ENCODE results near the gene MICALL2. TPM values are rescaled to one million over a fixed set of nuclear protein-coding genes. Genes with fewer than 3 reads are reported as not detected.

The MICALL2 gene
- total and polyA plus RNA-seq, 4 donors = 2.9 to 16.3 (median 7.6) TPM

DNA sequence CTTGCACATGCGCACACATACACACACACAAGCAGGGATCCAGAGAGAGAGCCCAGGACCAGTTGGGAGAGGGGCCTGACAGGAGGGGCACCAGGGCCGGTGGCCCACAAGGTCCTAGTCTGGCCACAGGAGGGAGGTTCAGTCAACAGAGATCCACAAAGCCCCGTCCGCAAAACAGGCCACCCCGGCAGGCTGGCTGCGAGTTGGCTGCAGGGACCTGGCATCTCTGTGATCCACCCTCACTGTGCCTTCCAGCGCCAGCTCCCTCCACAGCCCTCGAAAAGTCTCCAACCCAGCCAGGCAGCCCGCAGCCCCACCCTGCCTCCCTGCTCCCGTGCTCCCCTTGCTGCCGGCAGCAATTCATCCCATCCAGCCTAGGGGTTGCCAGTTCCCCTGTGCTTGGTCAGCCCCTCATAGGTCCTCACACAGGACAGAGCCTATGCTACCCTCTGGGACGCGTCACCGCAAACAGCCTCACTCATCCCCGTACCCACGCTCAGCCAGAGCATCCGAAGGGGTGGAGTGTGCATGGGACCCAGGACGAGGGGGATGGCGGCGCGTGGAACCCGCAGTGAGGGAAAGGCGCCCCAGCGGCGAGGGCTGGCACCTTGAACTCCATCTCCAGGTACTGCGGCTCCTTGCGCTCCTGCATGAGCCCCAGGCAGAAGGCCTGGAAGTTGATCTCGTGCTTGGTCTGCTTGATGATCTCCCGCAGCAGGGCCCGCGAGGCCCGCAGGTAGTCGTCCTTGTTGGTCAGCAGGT is 37.4 kb upstream of the MICALL2 start (continued):
- TF ChIP-seq, protein P1, sequence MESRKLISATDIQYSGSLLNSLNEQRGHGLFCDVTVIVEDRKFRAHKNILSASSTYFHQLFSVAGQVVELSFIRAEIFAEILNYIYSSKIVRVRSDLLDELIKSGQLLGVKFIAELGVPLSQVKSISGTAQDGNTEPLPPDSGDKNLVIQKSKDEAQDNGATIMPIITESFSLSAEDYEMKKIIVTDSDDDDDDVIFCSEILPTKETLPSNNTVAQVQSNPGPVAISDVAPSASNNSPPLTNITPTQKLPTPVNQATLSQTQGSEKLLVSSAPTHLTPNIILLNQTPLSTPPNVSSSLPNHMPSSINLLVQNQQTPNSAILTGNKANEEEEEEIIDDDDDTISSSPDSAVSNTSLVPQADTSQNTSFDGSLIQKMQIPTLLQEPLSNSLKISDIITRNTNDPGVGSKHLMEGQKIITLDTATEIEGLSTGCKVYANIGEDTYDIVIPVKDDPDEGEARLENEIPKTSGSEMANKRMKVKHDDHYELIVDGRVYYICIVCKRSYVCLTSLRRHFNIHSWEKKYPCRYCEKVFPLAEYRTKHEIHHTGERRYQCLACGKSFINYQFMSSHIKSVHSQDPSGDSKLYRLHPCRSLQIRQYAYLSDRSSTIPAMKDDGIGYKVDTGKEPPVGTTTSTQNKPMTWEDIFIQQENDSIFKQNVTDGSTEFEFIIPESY (IDR thresholded peaks at IDR 0.05) = no peak
- no peak for TF ChIP-seq FOXA1 (IDR thresholded peaks at IDR 0.05)
- TF ChIP-seq EGR1 (IDR thresholded peaks at IDR 0.05; ENCODE audit: low read depth in 2 of 2) = no peak

DNA sequence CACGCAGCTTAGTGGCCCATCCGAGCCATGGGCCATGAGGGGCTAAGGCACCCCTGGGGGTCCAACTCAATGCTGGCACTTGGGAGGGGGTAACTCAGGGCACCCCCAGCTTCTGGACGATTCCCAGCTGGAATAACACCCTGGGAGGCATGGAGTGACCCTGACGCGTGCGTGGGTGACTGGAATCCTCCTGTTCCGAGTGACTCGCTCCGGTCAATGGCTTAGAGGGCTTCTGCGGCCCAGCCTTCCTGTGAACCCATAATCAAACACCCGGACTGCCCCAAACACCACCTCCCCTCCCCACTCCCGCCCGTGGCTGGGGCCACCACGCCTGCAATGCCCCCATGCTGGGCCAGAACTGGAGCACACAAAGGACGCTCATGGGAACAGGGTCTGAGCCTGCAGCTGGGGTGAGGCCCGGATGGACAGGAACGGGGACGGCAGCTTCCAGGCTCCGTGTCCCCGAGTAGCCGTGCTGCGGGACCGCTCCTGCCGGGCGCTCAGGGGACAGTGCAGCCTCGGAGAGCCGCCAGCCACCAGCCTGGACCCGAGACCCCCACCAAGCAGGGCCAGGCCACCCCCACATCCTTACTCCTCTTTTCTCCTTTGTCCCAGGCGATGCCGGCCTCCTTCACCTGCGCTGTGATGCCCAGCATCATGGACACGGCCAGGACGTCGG is 36.4 kb upstream of the MICALL2 start:
- Histone ChIP-seq H3K9me3 (ENCODE audit: control insufficient read depth in 4 of 4, low read length in 3 of 4) (no peaks in the 10 kb centered on the region), H3K27ac (ENCODE audit: low read depth in 1 of 2, low read length in 2 of 2) (no peak overlapping the region), H3K4me3 (ENCODE audit: low read depth in 1 of 3, low read length in 3 of 3) (no peak overlapping the region), H3K9ac (ENCODE audit: low read depth in 1 of 2, low read length in 2 of 2) (no peak overlapping the region), H3K27me3 (ENCODE audit: control insufficient read depth in 4 of 4, insufficient read depth in 4 of 4, low read length in 3 of 4) (no peaks in the 10 kb centered on the region), H3K36me3 (ENCODE audit: control insufficient read depth in 4 of 4, insufficient read depth in 3 of 4, low read depth in 1 of 4, low read length in 3 of 4) (peaks cover 12 to 72% (median 20%) of the 10 kb centered on the region in 4 donors), H3K4me1 (ENCODE audit: control insufficient read depth in 4 of 4, insufficient read depth in 4 of 4, low read length in 3 of 4) (no peaks in the 10 kb centered on the region)
- TF ChIP-seq GABPA (IDR thresholded peaks at IDR 0.05 in 1 of 2, conservative IDR thresholded peaks at IDR 0.05 in 1 of 2) = no peak
- no peak for TF ChIP-seq SP1 (IDR thresholded peaks at IDR 0.05)
- TF ChIP-seq, protein P2, sequence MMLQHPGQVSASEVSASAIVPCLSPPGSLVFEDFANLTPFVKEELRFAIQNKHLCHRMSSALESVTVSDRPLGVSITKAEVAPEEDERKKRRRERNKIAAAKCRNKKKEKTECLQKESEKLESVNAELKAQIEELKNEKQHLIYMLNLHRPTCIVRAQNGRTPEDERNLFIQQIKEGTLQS (IDR thresholded peaks at IDR 0.05) = no peak
- TF ChIP-seq YY1 (IDR thresholded peaks at IDR 0.05) = no peak
- no peak for TF ChIP-seq HNF4A (conservative IDR thresholded peaks at IDR 0.05)
- TF ChIP-seq, protein P3, sequence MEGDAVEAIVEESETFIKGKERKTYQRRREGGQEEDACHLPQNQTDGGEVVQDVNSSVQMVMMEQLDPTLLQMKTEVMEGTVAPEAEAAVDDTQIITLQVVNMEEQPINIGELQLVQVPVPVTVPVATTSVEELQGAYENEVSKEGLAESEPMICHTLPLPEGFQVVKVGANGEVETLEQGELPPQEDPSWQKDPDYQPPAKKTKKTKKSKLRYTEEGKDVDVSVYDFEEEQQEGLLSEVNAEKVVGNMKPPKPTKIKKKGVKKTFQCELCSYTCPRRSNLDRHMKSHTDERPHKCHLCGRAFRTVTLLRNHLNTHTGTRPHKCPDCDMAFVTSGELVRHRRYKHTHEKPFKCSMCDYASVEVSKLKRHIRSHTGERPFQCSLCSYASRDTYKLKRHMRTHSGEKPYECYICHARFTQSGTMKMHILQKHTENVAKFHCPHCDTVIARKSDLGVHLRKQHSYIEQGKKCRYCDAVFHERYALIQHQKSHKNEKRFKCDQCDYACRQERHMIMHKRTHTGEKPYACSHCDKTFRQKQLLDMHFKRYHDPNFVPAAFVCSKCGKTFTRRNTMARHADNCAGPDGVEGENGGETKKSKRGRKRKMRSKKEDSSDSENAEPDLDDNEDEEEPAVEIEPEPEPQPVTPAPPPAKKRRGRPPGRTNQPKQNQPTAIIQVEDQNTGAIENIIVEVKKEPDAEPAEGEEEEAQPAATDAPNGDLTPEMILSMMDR (IDR thresholded peaks at IDR 0.05; ENCODE audit: low read depth, low read length, missing input control) = no peak
- TF ChIP-seq FOXA1 (IDR thresholded peaks at IDR 0.05) = no peak
- TF ChIP-seq HNF4G (IDR thresholded peaks at IDR 0.05) = no peak
- 95% methylated on average over 34 of the region's 34 CpGs for WGBS
- DNase-seq (ENCODE audit: low spot score) = no peak

- Histone ChIP-seq H3K36me3 (ENCODE audit: control insufficient read depth in 4 of 4, insufficient read depth in 3 of 4, low read depth in 1 of 4, low read length in 3 of 4) (peaks cover 12 to 72% (median 22%) of the 10 kb centered on the region in 4 donors), H3K9me3 (ENCODE audit: control insufficient read depth in 4 of 4, low read length in 3 of 4) (no peaks in the 10 kb centered on the region), H3K4me3 (ENCODE audit: low read depth in 1 of 3, low read length in 3 of 3) (no peak overlapping the region), H3K9ac (ENCODE audit: low read depth in 1 of 2, low read length in 2 of 2) (no peak overlapping the region), H3K27ac (ENCODE audit: low read depth in 1 of 2, low read length in 2 of 2) (no peak overlapping the region), H3K4me1 (ENCODE audit: control insufficient read depth in 4 of 4, insufficient read depth in 4 of 4, low read length in 3 of 4) (no peaks in the 10 kb centered on the region), H3K27me3 (ENCODE audit: control insufficient read depth in 4 of 4, insufficient read depth in 4 of 4, low read length in 3 of 4) (no peaks in the 10 kb centered on the region)
- WGBS = 95% methylated on average over 27 of the region's 27 CpGs
- TF ChIP-seq HNF4A (conservative IDR thresholded peaks at IDR 0.05) (no peak), YY1 (IDR thresholded peaks at IDR 0.05) (no peak), REST (IDR thresholded peaks at IDR 0.05) (no peak)
- DNase-seq (ENCODE audit: low spot score) = no peak
Observed at GRCh38 chr7:1494866-1495563, 35.7 kb upstream of the MICALL2 start.

Data from liver (tissue), 9 donors.